Subcutaneous abdominal adipose tissue (tissue), 5 donors: ENCODE results near the gene TMEM140.
A peak's percentile ranks its signal among the peaks of the same experiment; 100 is the strongest.
"Not testable (repeated sequence)": the region's sequence is repeated elsewhere in the genome, so short reads cannot be mapped to it uniquely, and the experiment has no call there.

ENCODE experiments used
- H3K27ac ChIP-seq: one replicate; pipeline ENCODE4 v1.7.0; 2013; ENCODE audit warnings: low read depth, mild to moderate bottlenecking, inconsistent platforms, low read length, moderate library complexity
- H3K27me3 ChIP-seq, 5 donors: one replicate each; pipeline ENCODE4 v1.7.0; 2013; ENCODE audit warnings: low read length in 5 of 5, inconsistent platforms in 1 of 5; ENCODE audit not compliant: control insufficient read depth in 5 of 5, insufficient read depth in 4 of 5
- H3K36me3 ChIP-seq, 5 donors: one replicate each; pipeline ENCODE4 v1.7.0; 2013; ENCODE audit warnings: low read length in 5 of 5; ENCODE audit not compliant: control insufficient read depth in 5 of 5, insufficient read depth in 5 of 5
- H3K4me1 ChIP-seq, 5 donors: one replicate each; pipeline ENCODE4 v1.7.0; 2013; ENCODE audit warnings: low read length in 5 of 5, mild to moderate bottlenecking in 3 of 5, moderate library complexity in 1 of 5; ENCODE audit not compliant: control insufficient read depth in 5 of 5, insufficient read depth in 5 of 5
- H3K4me3 ChIP-seq, 5 donors: one replicate each; pipeline ENCODE4 v1.7.0; 2013; ENCODE audit warnings: low read length in 5 of 5, low read depth in 1 of 5
- H3K9ac ChIP-seq, 5 donors: one replicate each; pipeline ENCODE4 v1.7.0; 2013; ENCODE audit warnings: low read length in 5 of 5, mild to moderate bottlenecking in 4 of 5, moderate library complexity in 3 of 5
- H3K9me3 ChIP-seq, 5 donors: one replicate each; pipeline ENCODE4 v1.7.0; 2013; ENCODE audit warnings: low read length in 5 of 5; ENCODE audit not compliant: control insufficient read depth in 5 of 5
- donor health status: healthy.
- donor health status: healthy.
- donor health status: healthy.
- donor health status: healthy.
- donor health status: healthy.

Gene TMEM140

GRCh38 chr7:135124631-135125030 is 23.2 kb upstream of the TMEM140 start:
- not testable (repeated sequence) for H3K27ac ChIP-seq, H3K4me3 ChIP-seq, H3K4me1 ChIP-seq, H3K36me3 ChIP-seq, H3K9ac ChIP-seq, H3K27me3 ChIP-seq, H3K9me3 ChIP-seq

- Histone ChIP-seq H3K9me3 (peaks cover 0 to 7% (median 0%) of the 10 kb centered on the region in 5 donors), H3K27ac (no peak overlapping the region), H3K27me3 (no peaks in the 10 kb centered on the region), H3K4me3 (no peak overlapping the region), H3K36me3 (no peaks in the 10 kb centered on the region), H3K9ac (no peak overlapping the region), H3K4me1 (peaks cover 0 to 2% (median 0%) of the 10 kb centered on the region in 5 donors)
Observed at GRCh38 chr7:135128931-135129330, 18.9 kb upstream of the TMEM140 start.

- no peaks in the 10 kb centered on the region for H3K27me3 ChIP-seq
- H3K36me3 ChIP-seq: no peaks in the 10 kb centered on the region
- peaks cover 0 to 2% (median 0%) of the 10 kb centered on the region in 5 donors for H3K4me1 ChIP-seq
- no peak overlapping the region for H3K27ac ChIP-seq
- H3K9ac ChIP-seq: no peak overlapping the region
- peaks cover 0 to 7% (median 0%) of the 10 kb centered on the region in 5 donors for H3K9me3 ChIP-seq
- H3K4me3 ChIP-seq: no peak overlapping the region
Observed at GRCh38 chr7:135129579-135129978, 18.3 kb upstream of the TMEM140 start.

GRCh38 chr7:135143885-135144668 is 3.8 kb upstream of the TMEM140 start:
- Histone ChIP-seq H3K4me1 (peaks cover 2 to 38% (median 24%) of the 10 kb centered on the region in 5 donors), H3K27ac (peak overlapping the region; percentile 53), H3K9me3 (no peaks in the 10 kb centered on the region), H3K27me3 (no peaks in the 10 kb centered on the region), H3K9ac (peak overlapping the region in 1 of 5 donors; percentile 3), H3K36me3 (no peaks in the 10 kb centered on the region), H3K4me3 (no peak overlapping the region)

GRCh38 chr7:135147341-135147898 is 452 bp upstream of the TMEM140 start:
- peaks cover 2 to 70% (median 54%) of the 10 kb centered on the region in 5 donors for H3K4me1 ChIP-seq
- peak overlapping the region; percentile 73 to 98 (median 88) for H3K4me3 ChIP-seq
- peak overlapping the region; percentile 96 for H3K27ac ChIP-seq
- H3K27me3 ChIP-seq: no peaks in the 10 kb centered on the region
- no peaks in the 10 kb centered on the region for H3K9me3 ChIP-seq
- peaks cover 0 to 11% (median 9%) of the 10 kb centered on the region in 5 donors for H3K36me3 ChIP-seq
- peak overlapping the region; percentile 76 to 97 (median 89) for H3K9ac ChIP-seq

- peak overlapping the region in 4 of 5 donors; percentile 83 to 97 (median 92) for H3K9ac ChIP-seq
- H3K27me3 ChIP-seq: no peaks in the 10 kb centered on the region
- H3K9me3 ChIP-seq: peaks cover 0 to 5% (median 0%) of the 10 kb centered on the region in 5 donors
- H3K4me1 ChIP-seq: peaks cover 0 to 57% (median 53%) of the 10 kb centered on the region in 5 donors
- H3K4me3 ChIP-seq: peak overlapping the region; percentile 73 to 98 (median 88)
- H3K36me3 ChIP-seq: peaks cover 0 to 11% (median 9%) of the 10 kb centered on the region in 5 donors
- peak overlapping the region; percentile 96 for H3K27ac ChIP-seq
Observed at GRCh38 chr7:135150072-135150782, 2.4 kb downstream of the TMEM140 start.

- Histone ChIP-seq H3K9me3 (peaks cover 2 to 12% (median 6%) of the 10 kb centered on the region in 5 donors), H3K4me1 (peaks cover 0 to 58% (median 47%) of the 10 kb centered on the region in 5 donors), H3K36me3 (peaks cover 0 to 11% (median 9%) of the 10 kb centered on the region in 5 donors), H3K9ac (peak overlapping the region in 2 of 5 donors; percentile 89 to 97), H3K27ac (peak overlapping the region; percentile 96), H3K4me3 (peak overlapping the region; percentile 33 to 98 (median 86)), H3K27me3 (no peaks in the 10 kb centered on the region)
Observed at GRCh38 chr7:135151132-135151531, 3.3 kb downstream of the TMEM140 start.

GRCh38 chr7:135151533-135151932 is 3.7 kb downstream of the TMEM140 start:
- peaks cover 0 to 11% (median 9%) of the 10 kb centered on the region in 5 donors for H3K36me3 ChIP-seq
- peak overlapping the region in 1 of 5 donors; percentile 97 for H3K9ac ChIP-seq
- peaks cover 2 to 15% (median 6%) of the 10 kb centered on the region in 5 donors for H3K9me3 ChIP-seq
- H3K4me1 ChIP-seq: peaks cover 0 to 58% (median 43%) of the 10 kb centered on the region in 5 donors
- H3K27ac ChIP-seq: peak overlapping the region; percentile 96
- H3K27me3 ChIP-seq: no peaks in the 10 kb centered on the region
- H3K4me3 ChIP-seq: peak overlapping the region in 3 of 5 donors; percentile 14 to 86 (median 39)

GRCh38 chr7:135152442-135152841 is 4.6 kb downstream of the TMEM140 start:
- Histone ChIP-seq H3K36me3 (peaks cover 0 to 14% (median 11%) of the 10 kb centered on the region in 5 donors), H3K9ac (no peak overlapping the region), H3K27ac (peak overlapping the region; percentile 96), H3K4me1 (peaks cover 0 to 56% (median 37%) of the 10 kb centered on the region in 5 donors), H3K4me3 (no peak overlapping the region), H3K27me3 (no peaks in the 10 kb centered on the region), H3K9me3 (peaks cover 2 to 15% (median 6%) of the 10 kb centered on the region in 5 donors)
